MM.1S (cell line): ENCODE data around the gene ZNF438.

Source experiments
- DNase-seq: peaks from one replicate; pipeline ENCODE4 v3.0.0-alpha.2; 2015
- H2AFZ ChIP-seq: fragments of 300-600 bp; sonication (generic); 2 replicates; pipeline ENCODE4 v1.6.0; 2016; ENCODE audit warnings: antibody characterized with exemption, low read length
- H3F3A ChIP-seq: fragments of 300-600 bp; sonication (generic); 2 replicates; pipeline ENCODE4 v1.6.1; 2016; ENCODE audit warnings: mild to moderate bottlenecking, antibody characterized with exemption, low read length, moderate library complexity, mixed read lengths; ENCODE audit not compliant: insufficient read depth
- H3K27ac ChIP-seq: fragments of 300-600 bp; sonication (generic); 2 replicates; pipeline ENCODE4 v1.5.1; 2016; ENCODE audit warnings: mild to moderate bottlenecking, low read length
- H3K27me3 ChIP-seq: fragments of 300-600 bp; sonication (generic); replicated peaks from 2 replicates; pipeline ENCODE4 v1.6.0; 2016; ENCODE audit warnings: low read length; ENCODE audit not compliant: insufficient read depth
- H3K36me3 ChIP-seq: fragments of 300-600 bp; sonication (generic); replicated peaks from 2 replicates; pipeline ENCODE4 v1.6.1; 2016; ENCODE audit warnings: mild to moderate bottlenecking, low read length, mixed read lengths; ENCODE audit not compliant: insufficient read depth
- H3K4me1 ChIP-seq: fragments of 300-600 bp; sonication (generic); 2 replicates; pipeline ENCODE4 v1.6.1; 2016; ENCODE audit warnings: low read length, mixed read lengths
- H3K4me2 ChIP-seq: fragments of 300-600 bp; sonication (generic); 2 replicates; pipeline ENCODE4 v1.6.0; 2016; ENCODE audit warnings: low read depth, low read length
- H3K4me3 ChIP-seq: fragments of 300-600 bp; sonication (generic); 2 replicates; pipeline ENCODE4 v1.5.1; 2016; ENCODE audit warnings: low read length, mixed read lengths
- H3K79me2 ChIP-seq: fragments of 300-600 bp; sonication (generic); 2 replicates; pipeline ENCODE4 v1.6.1; 2016; ENCODE audit warnings: mixed run types, low read length, mixed read lengths
- H3K9ac ChIP-seq: fragments of 300-600 bp; sonication (generic); 2 replicates; pipeline ENCODE4 v1.6.1; 2016; ENCODE audit warnings: low read length, mixed read lengths
- H3K9me2 ChIP-seq: fragments of 300-600 bp; sonication (generic); replicated peaks from 2 replicates; pipeline ENCODE4 v1.6.1; 2016; ENCODE audit warnings: mild to moderate bottlenecking, low read length, mixed read lengths; ENCODE audit not compliant: insufficient read depth
- H3K9me3 ChIP-seq: fragments of 300-600 bp; sonication (generic); replicated peaks from 2 replicates; pipeline ENCODE4 v1.6.1; 2016; ENCODE audit warnings: mild to moderate bottlenecking, low read length, mixed read lengths; ENCODE audit not compliant: insufficient read depth
- H4K20me1 ChIP-seq: fragments of 300-600 bp; sonication (generic); 2 replicates; pipeline ENCODE4 v1.6.1; 2016; ENCODE audit warnings: mild to moderate bottlenecking, low read length, moderate library complexity, mixed read lengths; ENCODE audit not compliant: insufficient read depth
- CTCF ChIP-seq: fragments of 300-600 bp; sonication (generic); IDR thresholded peaks from 2 replicates; pipeline ENCODE4 v1.5.1; 2016; ENCODE audit warnings: antibody characterized with exemption, low read length, mixed read lengths
- EZH2 ChIP-seq: fragments of 300-600 bp; sonication (generic); optimal IDR thresholded peaks from 2 replicates; pipeline ENCODE3; 2017; ENCODE audit warnings: low read depth, mild to moderate bottlenecking, antibody characterized with exemption, low read length, mixed read lengths
- EZH2phosphoT487 ChIP-seq: fragments of 300-600 bp; sonication (generic); IDR thresholded peaks from 2 replicates; pipeline ENCODE4 v1.6.1; 2018; ENCODE audit warnings: antibody characterized with exemption, low read length

The ZNF438 gene

DNA sequence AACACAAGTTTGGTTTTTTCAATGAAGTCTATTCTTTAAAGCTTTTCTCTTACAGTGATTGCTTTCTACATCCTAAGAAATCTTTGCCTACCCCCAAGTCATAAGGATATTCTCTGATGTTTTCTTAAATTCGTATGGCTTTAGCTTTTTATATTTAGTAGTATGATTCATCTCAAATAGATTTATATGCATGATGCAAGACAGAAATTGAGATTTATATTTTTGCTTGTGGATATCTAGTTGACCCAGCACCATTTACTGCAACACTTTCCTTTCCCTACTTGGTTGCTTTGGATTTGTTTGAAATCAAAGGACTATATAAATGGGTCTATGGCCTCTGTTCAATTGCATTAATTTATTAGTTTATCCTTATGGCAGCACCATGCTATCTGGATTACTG is 113.9 kb downstream of the ZNF438 start:
- no peak overlapping the region for H3K4me3 ChIP-seq
- H3K79me2 ChIP-seq, result no peaks in the 10 kb centered on the region
- H3K4me2 ChIP-seq, result no peak overlapping the region
- H2AFZ ChIP-seq, result no peak overlapping the region
- H3K4me1 ChIP-seq, result no peaks in the 10 kb centered on the region
- no peak for TF ChIP-seq CTCF
- TF ChIP-seq EZH2phosphoT487, result no peak
- no peak for TF ChIP-seq EZH2
- no peaks in the 10 kb centered on the region for H3K9me3 ChIP-seq
- no peak overlapping the region for H3K9ac ChIP-seq
- no peaks in the 10 kb centered on the region for H3K36me3 ChIP-seq
- no peaks in the 10 kb centered on the region for H3F3A ChIP-seq
- no peaks in the 10 kb centered on the region for H3K27me3 ChIP-seq
- H3K27ac ChIP-seq, result no peak overlapping the region
- H3K9me2 ChIP-seq, result no peaks in the 10 kb centered on the region
- DNase-seq, result no peak
- no peaks in the 10 kb centered on the region for H4K20me1 ChIP-seq

- Histone ChIP-seq H3K4me1 (peaks cover 2% of the 10 kb centered on the region), H3K27me3 (no peaks in the 10 kb centered on the region), H2AFZ (no peak overlapping the region), H3K9me3 (no peaks in the 10 kb centered on the region), H3K4me3 (no peak overlapping the region), H3K27ac (no peak overlapping the region), H3K79me2 (no peaks in the 10 kb centered on the region), H3K4me2 (no peak overlapping the region), H3F3A (no peaks in the 10 kb centered on the region), H4K20me1 (no peaks in the 10 kb centered on the region), H3K9me2 (no peaks in the 10 kb centered on the region), H3K36me3 (no peaks in the 10 kb centered on the region), H3K9ac (no peak overlapping the region)
- no peak for DNase-seq
- TF ChIP-seq CTCF (no peak), EZH2phosphoT487 (no peak), EZH2 (no peak)
Measured at GRCh38 chr10:30917067-30917466, 114.6 kb downstream of the ZNF438 start.

GRCh38 chr10:30915146-30915545 is 116.5 kb downstream of the ZNF438 start:
- DNase-seq, result no peak
- H3K79me2 ChIP-seq, result no peaks in the 10 kb centered on the region
- TF ChIP-seq EZH2phosphoT487 (no peak), CTCF (no peak), EZH2 (no peak)
- no peak overlapping the region for H3K4me3 ChIP-seq
- no peak overlapping the region for H3K27ac ChIP-seq
- H3K4me1 ChIP-seq, result peaks cover 16% of the 10 kb centered on the region
- H3K4me2 ChIP-seq, result no peak overlapping the region
- H3K27me3 ChIP-seq, result no peaks in the 10 kb centered on the region
- no peaks in the 10 kb centered on the region for H4K20me1 ChIP-seq
- no peaks in the 10 kb centered on the region for H3F3A ChIP-seq
- no peaks in the 10 kb centered on the region for H3K9me3 ChIP-seq
- no peak overlapping the region for H3K9ac ChIP-seq
- H2AFZ ChIP-seq, result no peak overlapping the region
- no peaks in the 10 kb centered on the region for H3K36me3 ChIP-seq
- H3K9me2 ChIP-seq, result no peaks in the 10 kb centered on the region
